Stimulated activated CD8-positive, alpha-beta memory T cell treated with anti-CD3 and anti-CD28 coated beads, Interleukin-15, amount 100 ng/mL, for 4 hours (primary cell): ENCODE measurements around the gene TEX19.
"Not testable (repeated sequence)": the region's sequence is repeated elsewhere in the genome, so short reads cannot be mapped to it uniquely, and the experiment has no call there.

Experiments
- DNase-seq, 2 donors: peaks; one replicate each; pipeline ENCODE4 v3.0.0-alpha.2; 2020; ENCODE audit warnings: low read depth in 2 of 2

Gene TEX19

DNA sequence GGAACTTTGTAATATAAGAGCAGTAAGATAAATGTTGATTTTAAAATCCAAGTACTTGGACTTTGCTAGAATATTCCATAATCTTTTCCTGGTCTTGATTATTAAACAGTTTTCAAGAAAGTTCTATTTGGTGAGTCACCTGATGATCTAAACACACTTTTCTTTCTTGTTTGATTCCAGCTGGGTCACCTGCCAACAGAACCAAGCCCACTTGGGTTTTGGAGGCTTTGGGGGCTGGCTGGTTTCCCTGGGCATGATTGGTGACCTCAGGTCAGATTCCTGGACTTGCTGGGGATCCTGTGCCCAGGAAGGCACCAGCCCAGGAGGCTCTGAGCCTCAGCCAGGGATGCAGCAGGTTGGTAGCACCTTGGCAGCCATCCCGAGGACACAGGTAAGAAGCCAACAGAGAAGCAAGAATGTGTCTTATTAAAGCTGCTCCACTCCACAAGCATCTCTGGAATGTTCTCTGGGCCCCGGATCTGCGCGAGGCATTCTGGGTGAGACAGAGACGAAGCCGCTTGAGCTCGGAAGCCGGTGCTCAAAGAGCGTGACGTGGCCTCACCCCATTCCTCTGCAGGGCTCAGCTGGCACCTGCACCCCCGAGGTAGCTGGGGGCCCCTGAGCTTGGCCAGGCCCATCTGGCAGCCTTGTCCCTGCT, 3.1 kb upstream of the TEX19 start:
- no peak for DNase-seq

DNA sequence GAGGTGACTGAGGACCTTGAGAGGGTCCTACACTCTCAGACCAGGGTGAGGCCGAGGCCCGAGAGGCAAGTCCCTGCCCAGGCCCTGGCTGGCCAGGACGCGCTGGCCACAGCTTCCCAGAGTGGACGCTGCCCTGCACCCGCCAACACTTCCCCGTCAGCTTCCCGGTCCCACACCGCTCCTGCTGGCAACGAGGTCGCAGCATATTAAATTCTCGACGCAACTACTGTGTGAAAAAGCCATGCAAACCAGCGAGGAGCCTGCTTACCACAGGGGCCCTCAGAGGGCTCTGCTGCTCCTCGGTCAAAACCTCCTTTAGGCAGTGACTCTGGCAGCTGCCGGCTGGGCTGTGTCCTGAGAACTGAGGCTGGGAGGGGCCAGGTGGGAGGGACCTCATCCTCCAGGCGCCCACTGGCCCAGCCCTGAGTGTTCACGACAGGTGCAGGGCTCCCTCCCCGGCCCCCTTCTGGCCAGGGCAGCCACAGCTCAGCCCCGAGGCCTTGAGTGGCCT, 2.1 kb upstream of the TEX19 start:
- no peak for DNase-seq

DNA sequence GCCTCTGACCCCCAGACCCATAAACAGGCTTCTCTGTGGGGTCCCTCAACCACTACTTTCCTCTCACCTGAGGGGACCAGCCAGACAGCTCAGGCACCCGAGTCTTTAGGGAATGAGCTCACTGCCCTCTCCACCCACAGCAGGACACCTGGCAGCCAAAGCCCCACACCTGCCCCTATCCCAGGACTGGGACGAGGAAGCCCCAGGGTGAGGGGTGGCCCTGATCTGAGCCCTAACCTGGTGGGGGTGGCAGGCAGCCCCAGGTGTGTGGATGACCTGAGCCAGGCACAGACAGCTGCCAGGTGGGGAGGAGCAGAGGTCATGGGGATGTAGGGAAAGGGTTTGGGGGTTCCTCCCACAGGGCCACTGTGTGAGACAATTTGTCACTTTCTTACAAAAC, 1.7 kb upstream of the TEX19 start:
- no peak for DNase-seq

DNA sequence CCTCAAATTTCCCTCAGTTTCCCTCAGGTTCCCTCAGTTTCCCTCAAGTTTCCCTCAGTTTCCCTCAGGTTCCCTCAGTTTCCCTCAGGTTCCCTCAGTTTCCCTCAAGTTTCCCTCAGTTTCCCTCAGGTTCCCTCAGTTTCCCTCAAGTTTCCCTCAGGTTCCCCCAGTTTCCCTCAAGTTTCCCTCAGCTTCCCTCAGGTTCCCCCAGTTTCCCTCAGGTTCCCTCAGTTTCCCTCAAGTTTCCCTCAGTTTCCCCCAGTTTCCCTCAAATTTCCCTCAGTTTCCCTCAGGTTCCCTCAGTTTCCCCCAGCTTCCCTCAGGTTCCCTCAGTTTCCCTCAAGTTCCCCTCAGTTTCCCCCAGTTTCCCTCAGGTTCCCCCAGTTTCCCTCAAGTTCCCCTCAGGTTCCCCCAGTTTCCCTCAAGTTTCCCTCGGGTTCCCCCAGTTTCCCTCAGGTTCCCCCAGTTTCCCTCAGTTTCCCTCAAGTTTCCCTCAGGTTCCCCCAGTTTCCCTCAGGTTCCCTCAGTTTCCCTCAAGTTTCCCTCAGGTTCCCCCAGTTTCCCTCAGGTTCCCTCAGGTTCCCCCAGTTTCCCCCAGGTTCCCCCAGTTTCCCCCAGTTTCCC, 516 bp downstream of the TEX19 start:
- not testable (repeated sequence) for DNase-seq

DNA sequence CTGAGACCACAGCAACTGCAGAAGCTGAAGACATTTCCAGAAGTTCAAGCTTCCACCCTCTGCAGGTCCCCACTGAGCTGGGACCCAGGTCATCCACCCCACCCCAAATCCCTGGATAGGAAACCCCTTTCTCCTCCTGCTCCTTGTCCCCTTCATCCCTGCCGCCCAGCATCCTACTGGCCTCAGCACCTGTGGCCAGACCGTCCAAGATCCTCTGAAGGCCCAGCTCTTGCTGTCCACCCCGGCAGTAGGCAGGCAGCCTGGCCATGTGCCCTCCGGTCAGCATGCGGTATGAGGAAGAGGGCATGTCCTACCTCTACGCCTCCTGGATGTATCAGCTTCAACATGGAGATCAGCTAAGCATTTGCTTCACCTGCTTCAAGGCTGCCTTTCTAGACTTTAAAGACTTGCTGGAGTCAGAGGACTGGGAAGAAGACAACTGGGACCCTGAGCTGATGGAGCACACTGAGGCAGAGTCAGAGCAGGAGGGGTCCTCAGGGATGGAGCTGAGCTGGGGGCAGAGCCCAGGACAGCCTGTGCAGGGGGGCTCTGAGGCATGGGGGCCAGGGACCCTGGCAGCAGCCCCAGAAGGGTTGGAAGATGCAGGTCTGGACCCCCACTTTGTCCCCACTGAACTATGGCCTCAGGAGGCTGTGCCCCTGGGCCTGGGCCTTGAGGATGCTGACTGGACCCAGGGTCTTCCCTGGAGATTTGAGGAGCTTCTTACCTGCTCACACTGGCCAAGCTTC, 3.0 kb downstream of the TEX19 start:
- no peak for DNase-seq

DNA sequence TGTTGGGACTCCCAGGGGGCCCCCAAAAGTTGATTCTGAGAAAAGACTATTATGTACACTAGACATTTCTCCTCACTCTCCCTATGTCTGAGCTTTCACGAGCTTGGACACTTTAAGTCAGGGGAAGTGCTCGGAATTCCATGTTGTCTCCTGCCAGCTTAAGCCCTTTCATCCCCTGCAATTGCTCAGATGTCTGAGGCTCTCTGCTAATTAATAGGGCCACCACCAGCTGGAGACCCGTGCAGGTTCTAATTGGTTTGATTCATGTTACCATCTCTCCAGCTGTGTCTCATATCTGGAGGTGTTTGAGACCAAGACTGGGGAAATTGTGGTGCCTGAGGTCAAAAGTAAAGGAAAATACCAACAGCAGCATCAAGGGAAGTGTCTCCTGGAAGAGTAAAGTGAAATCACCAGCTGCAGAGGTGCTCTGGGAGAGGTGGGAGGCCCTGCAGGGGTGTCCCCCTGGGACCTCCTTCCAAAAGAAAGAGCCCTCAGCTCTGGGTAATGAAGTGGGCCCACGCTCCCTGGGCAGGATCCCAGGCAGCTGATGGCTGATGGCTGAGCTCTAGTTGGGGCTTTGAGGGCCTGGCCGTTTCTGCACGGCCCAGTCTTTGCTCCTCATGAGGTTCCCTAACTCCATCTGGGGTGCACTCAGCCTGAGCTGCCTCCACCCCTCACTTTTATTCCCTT, 6.7 kb downstream of the TEX19 start:
- DNase-seq, result no peak

DNA sequence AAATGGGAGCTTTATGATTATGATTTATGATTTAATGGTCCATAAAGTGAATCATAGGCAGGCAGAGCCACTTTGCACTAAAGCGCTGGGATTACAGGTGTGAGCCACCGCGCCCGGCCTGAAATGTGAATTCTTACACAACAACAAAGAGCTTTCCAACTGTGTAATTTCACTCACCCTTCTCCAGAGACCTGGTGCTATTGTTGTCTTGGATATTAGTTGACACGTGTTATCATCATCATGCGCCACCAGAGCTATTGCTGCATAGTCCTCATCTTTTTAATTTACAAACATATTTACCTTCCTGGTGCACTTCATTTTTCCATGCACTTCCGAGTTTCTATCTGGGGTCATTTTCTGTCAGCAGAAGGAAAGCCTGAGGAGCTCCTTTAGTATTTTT, 7.7 kb downstream of the TEX19 start:
- DNase-seq, result no peak

DNA sequence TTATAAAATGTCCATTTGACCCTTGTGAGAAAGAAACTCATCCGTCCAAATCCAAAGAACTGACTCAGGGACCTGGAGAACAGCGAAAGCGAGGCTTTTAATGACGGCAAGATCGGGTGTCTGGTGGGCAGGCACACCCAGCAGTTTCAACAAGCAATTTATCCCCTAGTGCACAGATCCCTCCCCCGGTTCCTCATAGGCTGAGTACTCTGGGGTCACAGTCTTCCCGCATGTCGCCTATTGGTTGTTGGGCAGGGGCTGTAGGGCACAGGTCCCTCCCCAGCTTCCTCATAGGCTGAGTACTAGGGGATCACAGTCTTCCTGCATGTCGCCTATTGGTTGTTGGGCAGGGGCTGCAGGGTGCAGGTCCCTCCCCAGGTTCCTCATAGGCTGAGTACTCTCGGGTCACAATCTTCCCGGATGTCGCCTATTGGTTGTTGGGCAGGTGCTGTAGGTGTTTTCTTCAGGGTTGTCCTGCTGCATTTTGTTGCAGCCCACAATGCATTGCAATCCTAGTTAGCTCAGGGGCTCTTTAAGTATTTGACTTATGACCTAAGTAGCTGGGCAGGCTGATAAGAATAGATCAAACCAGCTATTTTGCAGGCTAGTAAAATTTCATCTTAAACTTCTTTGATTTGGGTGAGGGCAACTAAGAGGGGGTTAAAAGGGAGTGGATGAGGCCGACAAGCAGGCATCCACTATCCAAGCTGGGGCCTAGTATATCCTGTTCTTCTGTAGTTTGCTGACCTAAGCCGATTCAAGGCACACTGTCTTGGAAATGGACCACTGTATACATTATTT, 8.9 kb downstream of the TEX19 start:
- DNase-seq, result no peak

DNA sequence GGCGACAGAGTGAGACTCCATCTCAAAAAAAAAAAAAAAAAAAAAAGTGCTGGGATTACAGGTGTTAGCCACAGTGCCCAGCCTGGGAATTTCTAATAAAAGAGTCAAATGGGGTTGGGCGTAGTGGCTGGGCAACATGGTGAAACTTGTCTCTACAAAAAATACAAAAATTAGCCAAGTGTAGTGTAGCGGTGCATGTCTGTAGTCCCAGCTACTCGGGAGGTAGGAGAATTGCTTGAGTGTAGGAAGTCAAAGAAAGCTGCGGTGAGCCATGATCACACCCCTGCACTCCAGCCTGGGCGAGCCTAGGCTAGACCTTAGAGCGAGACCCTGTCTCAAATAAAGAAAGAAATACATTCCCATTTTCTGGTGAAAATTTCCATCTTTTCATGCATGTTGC, 10.2 kb downstream of the TEX19 start:
- no peak for DNase-seq

DNA sequence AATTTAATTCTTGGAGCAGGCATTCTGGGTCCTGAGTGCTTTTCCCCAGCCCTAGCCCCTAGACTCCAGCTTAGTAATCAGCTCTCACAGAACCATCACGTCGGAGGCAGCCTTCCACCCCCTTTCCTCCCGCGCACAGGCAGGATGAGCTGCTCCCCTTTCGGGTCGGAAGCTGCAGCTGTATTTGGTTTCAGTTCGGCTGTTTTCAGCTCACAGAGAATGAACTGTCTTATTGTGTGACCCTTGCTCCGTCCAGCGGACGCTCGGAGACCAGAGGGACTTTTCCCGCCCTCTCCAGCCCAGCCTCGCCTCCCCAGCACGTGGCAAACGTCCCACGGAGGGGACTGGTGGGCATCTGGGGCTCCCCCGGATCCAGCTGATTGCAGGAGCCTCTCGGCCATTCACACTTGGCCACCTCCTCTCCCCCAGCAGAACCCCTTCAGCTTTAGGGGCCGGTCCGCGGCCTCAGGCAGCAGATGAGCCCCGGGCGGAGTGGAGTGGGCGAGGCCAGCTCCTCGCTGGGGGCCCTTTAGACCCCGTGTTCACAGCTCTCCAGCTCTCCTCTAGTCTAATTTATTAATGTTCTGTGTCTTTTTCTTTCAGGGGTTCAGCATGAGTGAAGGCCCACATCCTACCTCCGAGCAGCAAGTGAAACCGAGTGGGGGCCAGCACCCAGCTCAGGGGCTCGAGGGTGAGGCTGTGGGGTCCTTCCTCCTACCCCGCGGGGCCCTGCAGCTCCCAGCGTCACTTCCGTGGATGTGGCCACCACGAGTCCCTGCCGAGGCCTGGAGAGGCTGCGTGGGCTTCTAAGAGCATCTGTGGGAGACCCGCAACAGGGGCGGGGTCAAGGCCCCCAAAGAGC, 11.7 kb downstream of the TEX19 start:
- DNase-seq, result no peak

DNA sequence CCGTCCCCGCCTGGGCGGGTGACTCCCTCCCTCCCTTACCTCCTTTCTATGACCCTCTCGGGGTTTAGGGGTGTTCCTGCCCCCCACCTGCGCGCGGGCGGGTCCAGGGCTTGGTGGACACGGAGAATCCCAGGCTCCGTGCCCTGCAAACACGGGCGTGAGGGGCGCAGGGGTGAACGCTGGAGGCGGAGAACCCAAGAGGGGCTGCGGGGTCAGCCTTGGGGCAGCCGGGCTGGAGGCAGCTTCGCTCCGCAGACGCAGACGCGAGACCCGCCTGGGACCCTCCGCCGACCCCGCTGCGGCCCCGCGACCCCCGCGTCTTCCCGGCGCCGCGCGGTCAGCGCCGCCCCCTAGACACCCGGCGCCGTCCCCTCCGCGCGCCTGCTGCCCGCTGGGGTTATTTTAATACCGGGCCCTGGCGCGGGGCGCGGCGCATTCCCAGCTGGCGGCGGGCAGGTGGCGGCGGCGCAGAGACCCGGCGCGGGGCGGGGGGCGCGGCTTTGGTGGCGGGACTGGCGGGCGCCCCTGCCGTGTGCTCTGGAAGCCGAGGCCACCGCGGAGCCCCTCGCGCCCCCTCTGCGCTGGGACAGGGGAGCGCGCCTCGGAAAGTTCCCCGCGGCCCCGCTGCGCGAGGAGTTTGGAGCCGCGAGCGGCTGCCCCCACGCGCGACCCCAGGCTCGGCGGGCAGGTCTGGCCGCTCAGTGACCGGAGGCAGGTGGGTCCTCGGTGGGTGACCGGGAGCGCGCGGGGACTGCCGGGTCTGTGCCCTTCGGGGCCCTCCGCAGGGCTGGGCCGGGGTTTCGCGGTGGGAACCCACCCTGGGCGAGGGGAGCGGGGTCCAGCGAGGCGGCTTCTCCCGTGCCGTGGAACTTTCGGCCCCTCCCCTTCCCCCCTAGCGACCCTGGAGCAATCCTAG, 12.5 kb downstream of the TEX19 start, which contains the start of gene UTS2R:
UTS2R (plus strand) TSS at position 433 of the 916 bp plus-strand sequence. CDS start 2,560 bp downstream, outside the sequence.
- no peak for DNase-seq

DNA sequence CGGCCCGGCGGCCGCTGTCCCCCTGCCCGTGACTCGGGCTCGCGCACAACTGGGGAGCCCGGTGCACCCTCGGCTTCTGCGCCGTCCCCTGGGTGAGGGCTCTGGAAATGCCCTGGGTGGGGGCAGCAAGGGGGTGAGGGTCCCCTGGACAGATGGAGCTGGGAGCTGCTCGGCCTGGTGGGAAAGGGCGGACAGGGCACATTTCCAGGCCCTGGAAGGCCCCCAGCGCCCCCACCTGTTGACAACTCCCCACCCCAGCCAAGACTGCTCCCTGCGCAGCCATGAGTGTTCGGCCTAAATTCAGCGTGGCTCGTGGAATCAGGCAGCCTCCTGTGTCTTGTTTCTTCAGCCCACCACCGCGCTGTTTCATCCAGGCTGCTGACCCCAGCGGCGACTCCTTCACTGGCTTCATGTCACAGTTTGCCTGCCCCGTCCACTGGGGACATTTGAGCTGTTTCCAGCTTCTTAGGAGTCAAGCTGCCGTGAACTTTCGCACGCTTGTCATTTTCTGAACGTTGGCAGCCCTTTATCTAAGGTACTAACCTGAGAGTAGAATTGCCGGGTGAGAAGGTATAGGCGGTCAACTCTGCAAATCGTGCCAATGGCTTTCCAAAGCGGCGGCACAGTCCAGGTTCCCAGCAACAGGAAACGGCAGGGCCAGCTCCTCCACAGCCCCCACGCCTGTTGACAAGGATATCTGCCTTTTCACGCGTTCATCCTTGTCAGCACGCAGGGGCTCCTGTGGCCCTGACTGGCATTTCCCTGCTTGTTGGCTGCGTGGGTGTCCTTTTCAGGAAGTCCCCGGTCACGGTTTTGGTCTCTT, 13.4 kb downstream of the TEX19 start:
- no peak for DNase-seq

DNA sequence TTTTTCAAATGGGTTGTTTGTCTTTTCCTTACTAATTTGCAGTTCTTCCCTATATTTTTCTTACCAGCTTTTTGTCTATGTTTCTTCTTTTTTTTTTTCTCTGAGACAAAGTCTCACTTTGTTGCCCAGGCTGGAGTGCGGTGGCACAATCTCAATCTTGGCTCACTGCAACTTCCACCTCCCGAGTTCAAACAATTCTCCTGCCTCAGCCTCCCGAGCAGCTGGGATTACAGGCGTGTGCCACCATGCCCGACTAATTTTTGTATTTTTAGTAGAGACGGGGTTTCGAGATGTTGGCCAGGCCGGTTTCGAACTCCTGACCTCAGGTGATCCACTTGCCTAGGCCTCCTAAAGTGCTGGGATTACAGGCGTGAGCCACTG, 14.0 kb downstream of the TEX19 start:
- not testable (repeated sequence) for DNase-seq

DNA sequence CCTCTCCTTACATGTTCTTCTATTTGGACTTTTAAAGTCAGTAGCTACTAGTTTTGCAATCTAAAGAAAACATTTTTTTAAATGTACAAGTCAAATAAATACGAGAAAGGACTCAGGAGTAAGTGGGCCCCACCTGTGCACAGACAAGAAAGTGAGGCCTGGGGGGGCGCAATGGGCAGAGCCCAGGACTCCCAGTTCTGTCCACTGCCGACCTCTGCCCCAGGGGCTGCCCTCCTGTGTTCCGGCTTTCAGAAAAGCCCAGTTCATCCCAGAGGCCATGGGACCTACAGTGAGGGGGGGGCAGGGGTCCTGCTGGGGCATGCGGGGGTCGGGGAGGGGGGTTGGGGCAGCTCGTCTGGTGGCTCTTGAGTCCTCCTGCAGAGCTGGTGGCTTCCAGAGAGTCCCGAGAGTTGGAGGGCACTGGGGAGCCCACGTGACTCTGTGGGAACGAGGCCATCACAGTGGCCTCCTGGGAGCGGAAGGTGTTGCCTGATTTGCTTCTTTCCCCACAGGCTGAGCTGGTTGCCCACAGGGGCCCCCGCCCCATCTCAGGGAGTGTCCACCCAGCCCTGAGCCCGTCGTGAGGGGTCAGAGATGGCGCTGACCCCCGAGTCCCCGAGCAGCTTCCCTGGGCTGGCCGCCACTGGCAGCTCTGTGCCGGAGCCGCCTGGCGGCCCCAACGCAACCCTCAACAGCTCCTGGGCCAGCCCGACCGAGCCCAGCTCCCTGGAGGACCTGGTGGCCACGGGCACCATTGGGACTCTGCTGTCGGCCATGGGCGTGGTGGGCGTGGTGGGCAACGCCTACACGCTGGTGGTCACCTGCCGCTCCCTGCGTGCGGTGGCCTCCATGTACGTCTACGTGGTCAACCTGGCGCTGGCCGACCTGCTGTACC, 14.9 kb downstream of the TEX19 start:
- DNase-seq, result no peak

DNA sequence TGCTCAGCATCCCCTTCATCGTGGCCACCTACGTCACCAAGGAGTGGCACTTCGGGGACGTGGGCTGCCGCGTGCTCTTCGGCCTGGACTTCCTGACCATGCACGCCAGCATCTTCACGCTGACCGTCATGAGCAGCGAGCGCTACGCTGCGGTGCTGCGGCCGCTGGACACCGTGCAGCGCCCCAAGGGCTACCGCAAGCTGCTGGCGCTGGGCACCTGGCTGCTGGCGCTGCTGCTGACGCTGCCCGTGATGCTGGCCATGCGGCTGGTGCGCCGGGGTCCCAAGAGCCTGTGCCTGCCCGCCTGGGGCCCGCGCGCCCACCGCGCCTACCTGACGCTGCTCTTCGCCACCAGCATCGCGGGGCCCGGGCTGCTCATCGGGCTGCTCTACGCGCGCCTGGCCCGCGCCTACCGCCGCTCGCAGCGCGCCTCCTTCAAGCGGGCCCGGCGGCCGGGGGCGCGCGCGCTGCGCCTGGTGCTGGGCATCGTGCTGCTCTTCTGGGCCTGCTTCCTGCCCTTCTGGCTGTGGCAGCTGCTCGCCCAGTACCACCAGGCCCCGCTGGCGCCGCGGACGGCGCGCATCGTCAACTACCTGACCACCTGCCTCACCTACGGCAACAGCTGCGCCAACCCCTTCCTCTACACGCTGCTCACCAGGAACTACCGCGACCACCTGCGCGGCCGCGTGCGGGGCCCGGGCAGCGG, 15.7 kb downstream of the TEX19 start:
- DNase-seq, result no peak

DNA sequence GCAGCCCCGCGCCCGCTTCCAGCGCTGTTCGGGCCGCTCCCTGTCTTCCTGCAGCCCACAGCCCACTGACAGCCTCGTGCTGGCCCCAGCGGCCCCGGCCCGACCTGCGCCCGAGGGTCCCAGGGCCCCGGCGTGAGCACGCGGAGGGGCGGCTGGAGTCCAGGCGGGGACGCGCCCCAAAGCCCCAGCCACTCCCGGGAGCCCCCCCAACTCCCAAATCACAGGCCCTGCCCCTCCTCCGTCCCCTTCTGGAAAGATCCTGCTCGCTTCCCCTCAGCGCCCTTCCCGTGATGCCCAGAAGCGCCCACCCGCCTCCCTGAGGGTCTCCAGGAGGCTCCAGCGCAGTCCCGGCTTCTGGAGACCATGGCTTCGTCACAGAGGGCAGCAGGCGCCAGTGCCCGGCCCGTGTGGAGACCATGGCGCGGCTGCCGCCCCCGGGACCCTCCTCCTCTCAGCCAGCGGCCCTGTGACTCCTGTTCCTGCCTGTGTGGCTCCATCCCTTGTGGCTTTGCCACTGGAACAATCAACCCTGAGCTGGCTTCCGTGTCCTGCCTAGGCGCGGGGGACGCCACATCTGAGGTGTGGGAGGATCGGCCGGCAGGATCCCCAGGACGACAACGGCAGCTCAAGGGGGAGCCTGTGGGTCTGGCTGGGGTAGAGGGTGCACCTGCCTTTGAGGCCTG, 16.5 kb downstream of the TEX19 start:
- no peak for DNase-seq
